ENCODE results near the gene TIMP1.

GRCh38 chrX:47611926-47612325 is 29.7 kb downstream of the TIMP1 start:
- TF ChIP-seq CTCF (IDR thresholded peaks at IDR 0.05; ENCODE audit: insufficient read depth, low read depth, low read length) (no peak), EZH2 (IDR thresholded peaks at IDR 0.05; ENCODE audit: insufficient read depth, low read length) (no peak)

Measured in astrocyte (in vitro differentiated cells and primary cell).